Suppressor macrophage treated with lipopolysaccharide for 4 hours (primary cell): ENCODE results near the gene BMF.
A peak's percentile ranks its signal among the peaks of the same experiment; 100 is the strongest.
"Not testable (repeated sequence)": the region's sequence is repeated elsewhere in the genome, so short reads cannot be mapped to it uniquely, and the experiment has no call there.

Experiments
- DNase-seq: peaks from one replicate; pipeline ENCODE4 v3.0.0-alpha.2; 2020

BMF gene

DNA sequence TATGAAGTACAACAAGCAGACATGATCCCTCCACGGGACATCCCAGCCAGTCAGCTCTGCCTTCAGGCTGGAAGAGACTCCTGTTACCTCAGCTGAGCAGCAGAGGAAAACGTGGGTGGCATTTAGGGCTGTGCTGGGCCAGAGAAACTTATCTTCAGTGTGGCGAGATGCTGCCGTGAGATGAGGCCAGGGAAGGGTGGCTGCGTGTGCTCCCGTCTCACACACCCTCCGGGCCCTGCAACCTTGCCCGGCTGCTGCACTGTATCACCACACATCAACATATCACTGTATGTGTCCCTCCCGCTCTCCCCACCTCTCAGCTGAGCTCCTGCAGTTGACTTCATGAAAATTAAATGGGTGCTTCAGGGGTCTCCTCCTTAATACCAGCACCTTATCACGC is 23.4 kb downstream of the BMF start:
- DNase-seq, result no peak

DNA sequence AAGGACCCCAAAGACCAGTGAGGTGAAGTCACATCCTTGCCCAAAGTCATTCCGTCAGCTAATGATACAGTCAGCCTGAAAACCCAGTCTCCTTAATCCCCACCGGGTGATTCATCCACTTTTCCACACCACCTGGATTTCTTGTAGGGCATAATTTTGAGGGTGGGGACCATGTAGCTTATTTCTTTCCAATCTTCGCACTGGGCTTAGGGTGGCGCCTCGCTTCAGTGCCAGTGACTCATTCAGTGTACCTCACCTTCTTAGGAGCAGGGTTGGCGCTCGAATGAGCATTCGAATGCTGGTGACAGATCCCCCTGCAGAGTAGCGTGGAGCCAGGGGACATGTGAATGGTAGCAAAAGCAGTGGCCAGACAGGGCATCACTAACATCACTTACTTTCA is 24.0 kb downstream of the BMF start:
- DNase-seq, result no peak

- DNase-seq, result no peak
Observed at GRCh38 chr15:40082195-40082883, 26.3 kb downstream of the BMF start.

DNA sequence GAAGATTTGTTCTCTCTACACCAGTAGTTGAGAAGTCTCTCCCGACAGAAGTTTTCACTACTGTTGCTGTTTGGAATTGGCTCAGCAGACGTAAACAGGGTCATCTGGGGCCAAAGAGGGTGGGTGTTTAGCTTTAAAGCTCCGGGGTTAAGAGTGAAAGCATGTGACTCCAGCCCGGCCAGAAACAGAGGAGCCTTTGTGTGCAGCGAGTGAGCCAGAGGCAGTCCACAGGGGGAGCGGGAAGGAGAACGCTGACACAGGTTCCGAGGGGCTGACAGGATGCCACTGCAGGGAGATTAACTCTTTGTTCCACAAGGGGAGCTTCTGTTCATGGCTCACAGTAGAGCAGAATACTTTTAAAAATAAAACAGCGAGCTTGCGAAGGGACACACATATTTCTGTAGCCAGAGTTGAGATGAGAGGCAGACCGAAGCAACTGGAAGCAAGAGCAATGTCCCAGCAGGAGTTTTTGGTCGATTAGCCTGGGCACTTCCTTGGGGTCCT is 26.9 kb downstream of the BMF start:
- peak; percentile 74 for DNase-seq

GRCh38 chr15:40080847-40081246 is 27.8 kb downstream of the BMF start:
- DNase-seq, result no peak

GRCh38 chr15:40080104-40080503 is 28.6 kb downstream of the BMF start:
- no peak for DNase-seq

GRCh38 chr15:40079456-40079855 is 29.2 kb downstream of the BMF start:
- DNase-seq, result no peak

DNA sequence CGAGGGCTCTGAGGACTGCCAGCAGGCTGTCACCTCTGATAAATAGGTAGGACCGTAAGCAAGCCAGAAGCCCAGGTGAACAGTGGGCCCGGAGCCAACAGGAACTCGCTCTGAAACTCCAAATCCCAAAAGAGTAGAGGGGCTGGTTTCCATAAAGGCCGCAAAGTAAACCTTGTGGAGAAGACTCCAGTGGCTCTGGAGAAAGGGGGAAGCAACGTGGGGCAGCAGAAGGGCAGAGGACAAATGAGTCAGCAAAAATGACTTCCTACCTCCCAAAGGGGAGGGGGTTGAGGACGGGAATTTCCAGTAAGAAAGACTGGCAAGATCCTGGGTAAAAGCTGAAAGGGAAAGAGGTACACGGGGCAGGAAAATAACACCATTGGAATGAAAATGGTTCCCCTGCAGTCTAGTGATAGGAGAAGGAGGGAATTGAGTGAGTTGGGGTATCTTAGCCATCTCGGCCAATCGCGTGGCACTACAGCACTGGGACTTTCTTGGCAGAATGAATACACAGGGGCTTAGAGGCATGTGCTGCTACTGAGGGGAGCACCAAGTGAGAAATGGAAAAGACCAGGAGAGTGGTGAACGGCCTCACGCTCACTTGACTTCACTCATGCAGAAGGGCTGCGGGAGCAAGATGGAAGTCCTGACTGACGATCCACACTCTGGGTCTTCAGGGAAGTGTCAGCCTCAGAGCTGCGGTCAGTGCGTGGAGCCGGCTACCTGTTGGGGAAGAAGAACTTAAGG is 33.2 kb downstream of the BMF start:
- DNase-seq, result peak; percentile 69

- DNase-seq, result not testable (repeated sequence)
Observed at GRCh38 chr15:40074656-40075055, 34.0 kb downstream of the BMF start.

- not testable (repeated sequence) for DNase-seq
Observed at GRCh38 chr15:40073716-40074490, 34.8 kb downstream of the BMF start.

- no peak for DNase-seq
Observed at GRCh38 chr15:40072216-40072990, 36.3 kb downstream of the BMF start.

GRCh38 chr15:40070608-40071218 is 38.0 kb downstream of the BMF start:
- no peak for DNase-seq

DNA sequence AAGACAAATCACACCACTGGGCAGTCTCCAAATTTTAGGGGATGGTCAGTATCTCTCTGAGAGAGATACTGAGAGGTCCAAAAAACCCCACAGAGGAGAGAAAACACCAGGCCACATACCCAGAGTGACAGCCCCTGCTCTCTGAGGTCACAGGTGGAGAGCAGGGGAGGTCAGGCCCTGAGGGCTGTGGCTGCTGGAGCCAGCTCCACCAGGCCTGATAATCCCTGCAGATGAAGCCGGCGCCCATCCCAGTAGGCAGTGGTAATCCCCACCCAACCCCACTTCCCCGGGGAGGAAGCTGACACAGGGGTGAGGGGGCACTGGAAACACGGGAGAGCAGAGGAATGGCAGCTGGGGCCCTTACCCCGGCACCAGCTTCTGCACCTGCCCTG is 38.5 kb downstream of the BMF start:
- DNase-seq, result no peak

DNA sequence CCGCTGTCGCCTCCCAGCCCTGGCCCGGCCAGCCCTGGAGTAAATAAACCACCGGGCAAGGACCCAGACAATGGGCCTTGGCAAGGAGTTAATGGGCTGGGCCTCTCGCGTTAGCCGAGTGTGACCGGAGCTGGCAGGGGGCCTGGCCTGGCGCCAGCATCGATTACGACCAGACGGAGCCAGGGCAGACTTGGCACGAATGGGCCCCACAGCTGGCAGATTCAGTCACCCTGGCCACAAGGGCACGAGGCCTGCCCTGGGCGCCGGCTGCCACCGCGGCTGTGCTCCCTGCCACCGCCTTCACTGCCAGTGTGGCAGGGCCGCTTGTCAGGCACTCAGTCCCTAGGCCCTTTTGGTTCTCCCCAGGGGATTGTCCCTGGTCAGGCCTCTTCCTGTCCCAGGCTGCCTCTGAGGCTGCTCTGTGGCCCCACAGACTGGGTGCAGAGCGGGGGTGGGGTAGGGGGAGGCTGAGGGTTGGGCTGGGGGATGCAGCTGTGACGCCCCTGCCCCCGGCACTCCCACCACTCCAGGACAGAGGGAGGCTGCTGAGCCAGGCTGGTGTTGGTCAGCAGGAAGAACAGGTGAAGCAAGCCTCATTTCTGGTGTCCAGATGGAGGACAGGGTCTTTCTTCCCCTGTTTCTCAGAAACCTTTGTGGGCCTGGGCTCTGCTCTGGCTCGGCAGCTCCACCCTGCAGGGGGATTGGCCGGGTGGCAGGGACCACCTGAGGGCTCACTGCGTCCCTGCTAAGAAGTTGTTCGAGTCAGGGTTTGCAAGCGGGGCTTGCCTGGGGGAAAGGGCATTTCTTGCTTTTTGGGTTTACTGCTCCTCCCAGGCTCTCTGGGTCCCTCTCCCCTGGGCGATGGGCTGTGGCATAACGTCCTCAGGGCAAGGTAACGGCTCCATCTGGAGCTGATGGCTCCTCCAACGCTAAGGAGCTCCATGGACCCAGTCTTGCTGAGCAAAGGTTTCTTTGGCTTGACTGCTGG is 39.2 kb downstream of the BMF start:
- no peak for DNase-seq

DNA sequence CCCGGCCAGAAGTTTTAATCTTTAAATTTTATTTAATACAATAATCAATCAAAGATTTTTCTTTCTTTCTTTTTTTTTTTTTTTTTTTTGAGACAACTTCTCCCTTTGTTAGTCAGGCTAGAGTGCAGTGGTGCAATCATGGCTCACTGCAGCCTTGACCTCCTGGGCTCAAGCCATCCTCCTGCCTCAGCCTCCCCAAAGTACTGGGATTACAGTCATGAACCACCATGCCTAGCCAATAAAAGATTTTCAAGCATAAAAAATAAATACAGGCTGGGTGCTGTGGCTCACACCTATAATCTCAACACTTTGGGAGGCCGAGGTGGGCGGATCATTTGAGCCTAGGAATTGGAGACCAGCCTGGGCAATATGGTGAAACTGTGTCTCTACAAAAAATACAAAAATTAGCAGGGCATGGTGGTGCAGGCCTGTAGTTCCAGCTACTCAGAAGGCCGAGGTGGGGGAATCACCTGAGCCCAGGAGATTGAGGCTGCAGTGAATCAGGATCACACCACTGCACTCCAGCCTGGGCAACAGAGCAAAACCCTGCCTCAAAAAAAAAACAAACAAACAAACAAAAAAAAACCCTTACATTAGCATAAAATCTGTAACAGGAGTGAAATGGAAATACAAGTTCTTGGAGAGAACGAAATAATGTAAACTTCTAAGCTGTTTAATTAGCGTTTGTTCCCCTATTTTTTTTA is 40.6 kb downstream of the BMF start:
- no peak for DNase-seq

DNA sequence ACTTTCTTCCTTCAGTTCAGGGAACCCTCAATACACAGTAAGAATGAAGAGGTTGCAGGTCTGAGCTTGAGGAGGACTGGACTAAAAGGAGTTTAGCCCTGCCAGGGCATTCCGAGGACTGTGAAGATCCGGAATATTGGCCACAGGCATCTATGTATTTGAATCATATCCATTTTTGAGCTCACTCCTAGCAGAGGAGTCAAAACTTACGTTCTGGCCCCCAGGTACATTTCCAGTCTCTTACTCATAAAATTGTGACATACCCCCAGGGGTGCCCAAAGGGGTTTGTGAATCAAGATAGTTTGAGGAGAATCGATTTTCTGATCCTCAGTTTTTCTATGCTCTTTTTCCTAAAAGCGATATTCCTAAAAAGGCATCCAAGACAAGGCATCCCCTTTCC is 42.1 kb downstream of the BMF start:
- DNase-seq, result no peak

- no peak for DNase-seq
Observed at GRCh38 chr15:40065166-40065565, 43.5 kb downstream of the BMF start.

GRCh38 chr15:40064231-40064894 is 44.3 kb downstream of the BMF start:
- peak; percentile 90 for DNase-seq

GRCh38 chr15:40063563-40064011 is 45.1 kb downstream of the BMF start:
- no peak for DNase-seq
